Mesenteric fat pad (tissue), 1 donor: ENCODE measurements around the gene SLC30A7. TPM values are rescaled to one million over a fixed set of nuclear protein-coding genes. Genes with fewer than 3 reads are reported as not detected.

Source experiments
- DNase-seq: peaks from one replicate; pipeline ENCODE4 v3.0.0-alpha.2; 2020; ENCODE audit warnings: low spot score
- total RNA-seq: library from RNA; stranded (reverse); fragmentation: NEBNext Ultra II Directional; extraction: Animal tissue kit (Norgen Biotek cat#: 25700); gene quantifications from one replicate; pipeline ENCODE4 v1.2.1, GENCODE V29; 2021
- donor health status: DM: yes; HTN: yes; CAD: no.

The SLC30A7 gene
- total RNA-seq, 1 donor from 2014 or later: 31.5 TPM

DNA sequence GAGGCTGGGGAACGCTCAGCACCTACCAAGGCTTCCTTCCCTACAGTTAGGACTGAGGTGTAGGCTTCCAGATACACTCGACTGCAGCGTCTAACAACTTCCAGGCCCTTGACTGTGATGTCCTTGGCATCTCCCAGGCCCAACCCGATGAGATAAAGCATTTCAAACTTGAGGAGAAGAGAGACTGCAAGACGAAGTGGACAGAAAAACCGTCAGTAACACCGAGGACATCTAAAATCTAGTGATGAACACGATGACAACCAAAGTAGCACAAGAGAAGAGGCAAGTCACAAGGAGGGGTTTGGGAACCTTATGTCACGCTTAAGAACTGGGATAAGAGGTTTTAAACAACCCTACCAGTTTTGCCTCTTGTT, 129.4 kb downstream of the SLC30A7 start:
- DNase-seq: no peak

DNA sequence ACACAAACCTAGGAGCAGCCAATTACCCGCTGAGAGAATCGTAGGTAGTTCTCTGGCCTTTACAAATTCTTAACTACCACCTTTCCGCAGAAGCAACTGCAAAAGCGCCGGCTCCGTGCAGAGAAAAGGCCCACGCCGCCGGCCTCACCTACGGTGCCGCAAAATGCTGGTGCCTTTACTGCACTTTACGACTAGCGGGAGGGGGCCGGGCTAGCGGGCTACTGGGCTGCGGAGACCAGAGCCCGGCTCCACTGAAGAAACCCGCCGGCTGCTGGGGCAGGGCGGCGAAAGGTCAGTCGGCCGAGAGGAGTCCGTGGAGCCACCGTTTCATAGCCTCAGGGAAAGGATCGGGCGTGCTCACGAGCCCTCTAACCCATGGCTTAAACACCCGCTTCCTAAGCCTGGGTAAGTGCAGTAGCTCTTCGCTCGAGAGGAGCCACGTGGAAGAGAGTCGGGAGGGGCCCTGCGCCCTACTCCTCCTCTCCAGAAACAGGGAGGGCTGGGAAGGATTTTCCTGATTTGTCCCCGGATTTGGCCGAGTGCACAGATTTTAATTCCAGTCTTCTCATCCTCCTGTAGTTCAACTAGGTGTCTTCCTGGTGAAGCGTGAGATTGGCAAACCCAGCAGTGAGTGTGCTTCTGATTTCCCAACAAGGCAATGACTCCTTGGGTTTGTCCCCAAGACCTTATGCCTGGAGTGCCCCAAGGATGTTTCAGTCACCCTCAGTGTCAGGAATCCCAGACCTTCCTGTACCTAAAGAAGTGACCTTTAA, 130.0 kb downstream of the SLC30A7 start, which contains the start of gene DPH5:
Gene DPH5 (minus strand): TSS at position 128 of the 773 bp plus-strand sequence. CDS start 341 bp downstream, outside the sequence.
- peak; percentile 97 for DNase-seq

DNA sequence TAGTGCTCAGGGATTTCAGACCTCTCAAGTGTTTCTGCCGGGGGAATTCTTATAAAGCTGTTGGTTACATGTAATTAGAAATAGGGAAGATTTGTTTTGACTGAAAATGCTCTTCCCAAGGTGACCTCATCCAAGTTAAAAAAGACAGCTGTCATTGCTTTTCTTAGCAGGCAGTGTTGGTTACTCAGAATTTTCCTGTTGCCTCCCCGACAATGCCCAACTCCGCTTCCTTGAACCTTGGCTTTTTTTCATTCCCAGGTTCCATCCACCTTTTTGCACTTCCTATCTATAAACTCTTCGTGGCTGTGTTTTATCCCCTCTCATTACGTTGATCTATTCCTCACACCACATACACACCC, 130.5 kb downstream of the SLC30A7 start:
- DNase-seq: no peak

DNA sequence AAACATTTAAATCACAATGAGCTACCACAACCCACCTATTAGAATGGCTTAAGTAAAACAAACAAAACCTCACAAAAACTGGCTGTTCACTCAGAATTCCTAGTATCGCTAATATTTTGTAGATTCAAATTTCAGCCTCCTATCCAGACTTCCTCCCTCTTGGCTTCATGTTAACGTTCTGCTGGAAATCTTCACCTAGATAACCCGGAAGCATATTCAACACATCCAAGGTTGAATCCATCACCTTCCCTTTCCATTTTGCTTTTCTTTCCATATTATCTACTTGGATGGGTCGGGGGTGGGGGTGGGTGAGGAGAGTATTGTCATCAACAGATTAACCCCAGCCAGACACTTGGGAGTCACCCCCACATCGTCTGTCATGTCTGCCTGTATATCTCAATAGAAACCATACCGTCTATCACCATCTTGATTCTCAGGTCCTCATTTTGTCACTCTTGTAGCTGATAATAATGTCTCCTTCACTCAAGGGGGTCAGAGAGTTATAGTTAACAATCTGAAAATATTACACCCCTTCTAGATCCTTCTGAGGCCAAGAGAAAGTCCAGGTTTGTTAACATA, 131.4 kb downstream of the SLC30A7 start:
- DNase-seq: no peak

DNA sequence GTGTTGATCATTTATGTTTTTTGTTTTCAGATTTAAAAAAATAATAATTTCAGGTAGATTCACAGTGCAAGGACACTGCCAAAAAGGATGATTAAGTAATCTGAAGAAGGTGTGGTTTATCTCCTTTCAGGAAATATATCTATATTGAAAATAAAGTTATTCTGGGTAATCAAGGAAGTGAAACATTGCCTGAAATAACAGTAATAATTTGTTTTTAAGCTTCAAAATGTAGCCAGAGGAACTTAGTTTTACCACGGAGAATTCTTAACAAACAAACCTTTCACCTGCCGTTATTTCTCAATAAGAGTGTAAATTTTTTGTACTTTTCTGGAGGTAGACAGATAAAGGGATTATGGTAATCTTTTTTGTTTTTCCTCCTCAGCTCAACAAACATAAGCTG, 132.6 kb downstream of the SLC30A7 start:
- no peak for DNase-seq

DNA sequence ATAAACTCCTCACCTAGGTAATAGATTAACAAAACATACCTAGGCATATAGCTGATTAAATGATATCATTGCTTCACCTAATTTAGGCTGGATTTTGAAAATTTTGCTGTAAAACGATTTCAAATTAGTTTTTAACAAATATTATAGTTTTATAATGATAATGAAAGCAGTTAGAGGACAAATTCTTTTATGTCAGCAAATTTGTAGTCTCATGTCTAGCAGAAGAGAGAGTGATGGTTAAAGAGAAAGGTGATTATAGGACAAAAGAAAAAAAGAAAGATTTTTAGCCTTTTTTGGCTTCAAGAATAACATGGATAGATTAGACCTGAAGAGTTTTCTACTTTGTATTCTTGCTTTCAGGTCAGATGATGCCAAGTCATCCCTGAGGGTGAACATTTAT, 133.3 kb downstream of the SLC30A7 start:
- DNase-seq: no peak

DNA sequence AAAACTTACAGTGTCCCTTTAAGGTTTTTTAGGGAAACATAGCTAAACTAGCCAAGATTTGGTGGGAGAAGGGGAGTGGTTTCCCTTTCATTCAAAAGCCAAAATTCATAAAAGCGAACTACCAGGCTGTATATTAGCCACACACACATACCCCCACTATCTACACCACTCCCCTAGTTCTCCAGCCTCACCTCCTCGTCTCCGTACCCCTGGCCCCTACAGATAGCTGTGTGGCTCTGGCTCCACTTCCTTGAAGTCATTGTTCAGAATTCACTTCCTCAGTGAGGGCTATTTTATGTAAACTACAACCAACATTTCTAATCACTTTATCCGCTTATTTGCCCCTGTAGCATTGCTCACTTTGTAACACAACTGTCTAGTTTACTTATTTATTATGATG, 135.0 kb downstream of the SLC30A7 start:
- DNase-seq: no peak

Other genes starting within 250 kb of the SLC30A7 start
- gene VCAM1, start 176.3 kb upstream of the SLC30A7 start, total RNA-seq: 27.3 TPM
- 13.2 TPM for gene EXTL2, start 1.2 kb upstream of the SLC30A7 start, total RNA-seq
- 13.1 TPM for gene DPH5, start 129.7 kb downstream of the SLC30A7 start, total RNA-seq